Ascending aorta (tissue), 2 donors: ENCODE measurements around the gene RBM33. TPM values are rescaled to one million over a fixed set of nuclear protein-coding genes. Genes with fewer than 3 reads are reported as not detected.

Experiments
- DNase-seq, 2 donors: peaks; one replicate each; pipeline ENCODE4 v3.0.0-alpha.2; 2019; ENCODE audit warnings: low spot score in 2 of 2
- H3K27ac ChIP-seq, 2 donors: fragments of 200-600 bp; sonication (generic); one replicate each; pipeline ENCODE4 v1.5.1; 2016 to 2017; ENCODE audit warnings: mild to moderate bottlenecking in 1 of 2
- H3K27me3 ChIP-seq: fragments of 200-600 bp; sonication (generic); one replicate; pipeline ENCODE4 v1.5.1; 2017
- H3K36me3 ChIP-seq, 2 donors: fragments of 200-600 bp; sonication (generic); one replicate each; pipeline ENCODE4 v1.5.1; 2016
- H3K4me1 ChIP-seq, 2 donors: fragments of 200-600 bp; sonication (generic); one replicate each; pipeline ENCODE4 v1.5.1; 2016 to 2017; ENCODE audit warnings: mild to moderate bottlenecking in 1 of 2
- H3K4me3 ChIP-seq, 2 donors: fragments of 200-600 bp; sonication (generic); one replicate each; pipeline ENCODE4 v1.5.1; 2016 to 2017; ENCODE audit warnings: mild to moderate bottlenecking in 1 of 2
- H3K9me3 ChIP-seq, 2 donors: fragments of 200-600 bp; sonication (generic); one replicate each; pipeline ENCODE4 v1.5.1; 2016
- CTCF ChIP-seq, 3 experiments: fragments of 200-600 bp in 2 of 3; fragments of 450-650 bp in 1 of 3; sonication (generic) in 2 of 3; IDR thresholded peaks; one replicate each; pipeline ENCODE4 v1.5.1; 2016 to 2019; ENCODE audit warnings: antibody characterized with exemption in 3 of 3, mild to moderate bottlenecking in 1 of 3, moderate library complexity in 1 of 3
- intact Hi-C: fragments of 100-400 bp; cut with DNase I; formaldehyde crosslinking; loops from one replicate; pipeline ENCODE4 v1.15.1; 2023
- total RNA-seq: library from RNA; depleted of rRNA; stranded (reverse); fragments of >200 nt; gene quantifications from one replicate; pipeline ENCODE4 v1.1.0, GENCODE V29; 2016

Gene RBM33
- total RNA-seq, 1 donor from 2014 or later, result 44.2 TPM

- intact Hi-C loops, result no loop called here
- no peak overlapping the region for H3K27ac ChIP-seq
- no peak for TF ChIP-seq CTCF (IDR thresholded peaks at IDR 0.05)
- no peaks in the 10 kb centered on the region for H3K36me3 ChIP-seq
- H3K27me3 ChIP-seq, result peaks cover 9% of the 10 kb centered on the region
- no peaks in the 10 kb centered on the region for H3K9me3 ChIP-seq
- no peak overlapping the region for H3K4me3 ChIP-seq
- H3K4me1 ChIP-seq, result peaks cover 6 to 15% of the 10 kb centered on the region in 2 donors
- DNase-seq, result no peak
Measured at GRCh38 chr7:155807065-155807671, 162.7 kb downstream of the RBM33 start.

GRCh38 chr7:155807789-155808548, 163.5 kb downstream of the RBM33 start:
- no peak for TF ChIP-seq CTCF (IDR thresholded peaks at IDR 0.05)
- no peaks in the 10 kb centered on the region for H3K9me3 ChIP-seq
- peaks cover 9% of the 10 kb centered on the region for H3K27me3 ChIP-seq
- peak overlapping the region in 1 of 2 donors; percentile 36 for H3K4me3 ChIP-seq
- intact Hi-C loops, result no loop called here
- H3K27ac ChIP-seq, result no peak overlapping the region
- no peak for DNase-seq
- peaks cover 6 to 15% of the 10 kb centered on the region in 2 donors for H3K4me1 ChIP-seq
- no peaks in the 10 kb centered on the region for H3K36me3 ChIP-seq

GRCh38 chr7:155808549-155809331, 164.3 kb downstream of the RBM33 start:
- no peaks in the 10 kb centered on the region for H3K36me3 ChIP-seq
- no peak for DNase-seq
- TF ChIP-seq CTCF (IDR thresholded peaks at IDR 0.05), result no peak
- peaks cover 9% of the 10 kb centered on the region for H3K27me3 ChIP-seq
- peak overlapping the region; percentile 14 to 36 for H3K4me3 ChIP-seq
- H3K27ac ChIP-seq, result no peak overlapping the region
- H3K4me1 ChIP-seq, result peaks cover 6 to 15% of the 10 kb centered on the region in 2 donors
- H3K9me3 ChIP-seq, result no peaks in the 10 kb centered on the region
- intact Hi-C loops, result no loop called here

- Histone ChIP-seq H3K36me3 (no peaks in the 10 kb centered on the region), H3K4me3 (peak overlapping the region; percentile 14 to 36), H3K27me3 (peaks cover 9% of the 10 kb centered on the region), H3K9me3 (no peaks in the 10 kb centered on the region), H3K4me1 (peaks cover 6 to 15% of the 10 kb centered on the region in 2 donors), H3K27ac (no peak overlapping the region)
- intact Hi-C loops, result no loop called here
- TF ChIP-seq CTCF (IDR thresholded peaks at IDR 0.05), result no peak
- DNase-seq, result no peak
Measured at GRCh38 chr7:155809332-155809946, 165.0 kb downstream of the RBM33 start.

GRCh38 chr7:155809947-155810769, 165.7 kb downstream of the RBM33 start:
- DNase-seq, result no peak
- Histone ChIP-seq H3K4me1 (peaks cover 6 to 13% of the 10 kb centered on the region in 2 donors), H3K4me3 (peak overlapping the region in 1 of 2 donors; percentile 36), H3K36me3 (no peaks in the 10 kb centered on the region), H3K27ac (no peak overlapping the region), H3K27me3 (peaks cover 9% of the 10 kb centered on the region), H3K9me3 (no peaks in the 10 kb centered on the region)
- no peak for TF ChIP-seq CTCF (IDR thresholded peaks at IDR 0.05)
- intact Hi-C loops, result no loop called here
